OCI-LY7 (cell line): Measurements from ENCODE around the gene NRG2. TPM values are rescaled to one million over a fixed set of nuclear protein-coding genes. Genes with fewer than 3 reads are reported as not detected.

Source experiments
- BruUV-seq: library from RNA; stranded (reverse); fragments of 400-500 nt; replicated peaks from 2 replicates; lab custom pipeline; 2021; lab: Mats Ljungman, UMichigan
- CTCF ChIA-PET: fragments of 300-600 bp; sonication (Branson Sonifier 250); formaldehyde crosslinking; loops from one replicate; lab custom pipeline; 2022; ENCODE audit warnings: antibody characterized with exemption; ENCODE audit not compliant: unreplicated experiment; lab: Charles Lee
- POLR2A ChIA-PET: fragments of 300-600 bp; sonication (Branson Sonifier 250); formaldehyde crosslinking; loops from one replicate; lab custom pipeline; 2022; ENCODE audit warnings: antibody characterized with exemption; lab: Charles Lee
- DNase-seq: peaks from one replicate; pipeline ENCODE4 v3.0.0-alpha.2; 2015; ENCODE audit warnings: low spot score
- H2AFZ ChIP-seq: fragments of 200-600 bp; sonication (generic), shearing (Covaris generic); 2 replicates; pipeline ENCODE4 v1.6.1; 2014; ENCODE audit warnings: mild to moderate bottlenecking, antibody characterized with exemption, low read length, moderate library complexity
- H3K27ac ChIP-seq: fragments of 200-600 bp; sonication (generic); 2 replicates; pipeline ENCODE4 v1.5.1; 2014; ENCODE audit warnings: mixed run types, low read depth, mild to moderate bottlenecking, moderate library complexity, low read length, inconsistent platforms; ENCODE audit not compliant: poor library complexity, severe bottlenecking
- H3K36me3 ChIP-seq: fragments of 200-600 bp; sonication (generic); 2 replicates; pipeline ENCODE4 v1.6.1; 2014; ENCODE audit warnings: mild to moderate bottlenecking, antibody characterized with exemption, low read length, moderate library complexity, mixed read lengths; ENCODE audit not compliant: insufficient read depth
- H3K4me1 ChIP-seq: fragments of 200-600 bp; sonication (generic); 2 replicates; pipeline ENCODE4 v1.5.1; 2014; ENCODE audit warnings: mild to moderate bottlenecking, low read length; ENCODE audit not compliant: insufficient read depth, poor library complexity, severe bottlenecking
- H3K4me2 ChIP-seq: fragments of 200-600 bp; sonication (generic); 2 replicates; pipeline ENCODE4 v1.6.1; 2014; ENCODE audit warnings: mild to moderate bottlenecking, low read length
- H3K4me3 ChIP-seq: fragments of 200-600 bp; sonication (generic); 2 replicates; pipeline ENCODE4 v1.5.1; 2014; ENCODE audit warnings: mild to moderate bottlenecking, low read depth, low read length; ENCODE audit not compliant: poor library complexity, severe bottlenecking
- H3K79me2 ChIP-seq: fragments of 200-600 bp; sonication (generic); 2 replicates; pipeline ENCODE4 v1.6.1; 2016; ENCODE audit warnings: low read depth, mild to moderate bottlenecking, low read length, moderate library complexity, mixed read lengths; ENCODE audit not compliant: insufficient read depth
- H3K9me2 ChIP-seq: fragments of 200-600 bp; sonication (generic); 2 replicates; pipeline ENCODE4 v1.6.1; 2016; ENCODE audit warnings: mild to moderate bottlenecking, low read length, mixed read lengths; ENCODE audit not compliant: insufficient read depth
- H3K9me3 ChIP-seq: fragments of 200-600 bp; sonication (generic); 2 replicates; pipeline ENCODE4 v1.6.1; 2014; ENCODE audit warnings: mild to moderate bottlenecking, mixed run types, low read length, mixed read lengths
- H4K20me1 ChIP-seq: fragments of 200-600 bp; sonication (generic); 2 replicates; pipeline ENCODE4 v1.6.1; 2014; ENCODE audit warnings: mild to moderate bottlenecking, antibody characterized with exemption, low read length, moderate library complexity, mixed read lengths; ENCODE audit not compliant: insufficient read depth
- EZH2phosphoT487 ChIP-seq: fragments of 200-600 bp; sonication (generic); IDR thresholded peaks from 2 replicates; pipeline ENCODE4 v1.6.1; 2018; ENCODE audit warnings: low read depth, borderline replicate concordance, mild to moderate bottlenecking, mixed run types, antibody characterized with exemption, low read length, moderate library complexity, mixed read lengths
- intact Hi-C: fragments of 100-400 bp; cut with micrococcal nuclease; formaldehyde crosslinking; loops from one replicate; pipeline ENCODE4 v1.10.0; 2022; ENCODE audit not compliant: unreplicated experiment
- total RNA-seq, 2 experiments: library from RNA; depleted of rRNA in 1 of 2; stranded (reverse); fragments of >200 nt in 1 of 2; shearing (Covaris generic) in 1 of 2; gene quantifications; 2 replicates each; pipeline ENCODE4 v1.2.3, GENCODE V29; 2014 to 2022
- TF ChIP-seq, protein P1 (sequence below): fragments of 200-600 bp; sonication (generic); conservative IDR thresholded peaks from 2 replicates; pipeline ENCODE4 v1.5.1; 2014; ENCODE audit warnings: mild to moderate bottlenecking, antibody characterized with exemption, low read length, moderate library complexity, mixed read lengths

NRG2 gene
- total RNA-seq, 2 experiments from 2014 or later: 1.7 TPM; not detected in 1

DNA sequence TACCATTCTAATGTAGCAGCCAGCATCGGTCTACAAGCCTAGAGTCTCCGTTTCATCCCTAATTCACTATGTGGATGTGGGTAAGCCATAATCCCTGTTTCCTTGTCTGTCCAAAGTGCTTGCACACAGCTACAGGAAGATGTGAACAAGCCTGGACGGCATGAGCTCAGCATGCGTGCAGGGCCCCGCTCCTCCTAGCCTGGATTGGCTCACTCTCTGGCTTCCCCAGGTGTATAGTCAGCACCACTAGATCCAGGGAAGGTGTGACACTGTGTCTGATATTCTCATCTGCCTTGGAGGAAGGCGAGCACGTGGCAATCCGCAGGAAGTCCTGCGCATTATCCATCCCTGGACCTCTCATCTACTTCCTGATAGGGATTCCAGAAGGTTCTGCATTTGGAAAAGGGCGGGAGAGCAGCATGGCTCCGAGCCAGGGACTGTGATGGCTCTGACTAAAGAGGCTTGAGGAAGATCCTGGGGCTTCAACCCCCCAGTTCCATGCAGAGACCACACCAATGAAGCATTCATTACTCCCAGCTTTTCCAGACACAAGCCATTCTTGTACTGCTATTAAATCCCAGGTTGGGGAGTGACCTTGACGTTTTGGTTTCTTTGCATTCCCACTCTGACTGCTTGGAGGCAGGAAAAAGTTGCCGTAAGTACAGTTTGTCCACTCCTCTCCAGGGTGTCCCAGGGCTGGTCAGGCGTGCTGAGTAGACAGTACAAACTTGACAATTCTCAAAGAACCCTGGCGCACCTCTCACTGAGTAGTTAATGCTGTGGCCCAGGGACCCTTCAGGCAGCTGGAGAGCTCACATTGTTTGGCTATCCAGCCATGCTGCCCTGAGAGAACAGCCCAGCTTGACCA is 181.8 kb downstream of the NRG2 start:
- no peak for DNase-seq
- Histone ChIP-seq H4K20me1 (no peaks in the 10 kb centered on the region), H3K9me2 (no peaks in the 10 kb centered on the region), H2AFZ (no peak overlapping the region), H3K79me2 (no peaks in the 10 kb centered on the region), H3K36me3 (no peaks in the 10 kb centered on the region), H3K4me1 (no peaks in the 10 kb centered on the region), H3K9me3 (no peaks in the 10 kb centered on the region), H3K4me2 (no peak overlapping the region), H3K4me3 (no peak overlapping the region), H3K27ac (no peak overlapping the region)
- no TSS peak for BruUV-seq
- no peak for TF ChIP-seq EZH2phosphoT487
- POLR2A ChIA-PET: interaction anchor here (0.5 kb wide), 2 partner anchors 368 to 1754 kb away, joined by 3 to 4 read pairs; no protein-coding TSS in a partner anchor
- CTCF ChIA-PET: interaction anchor here (1.3 kb wide), 1 partner anchor 74 kb away, joined by 3 read pairs; no protein-coding TSS in a partner anchor
- intact Hi-C loops: no loop called here

DNA sequence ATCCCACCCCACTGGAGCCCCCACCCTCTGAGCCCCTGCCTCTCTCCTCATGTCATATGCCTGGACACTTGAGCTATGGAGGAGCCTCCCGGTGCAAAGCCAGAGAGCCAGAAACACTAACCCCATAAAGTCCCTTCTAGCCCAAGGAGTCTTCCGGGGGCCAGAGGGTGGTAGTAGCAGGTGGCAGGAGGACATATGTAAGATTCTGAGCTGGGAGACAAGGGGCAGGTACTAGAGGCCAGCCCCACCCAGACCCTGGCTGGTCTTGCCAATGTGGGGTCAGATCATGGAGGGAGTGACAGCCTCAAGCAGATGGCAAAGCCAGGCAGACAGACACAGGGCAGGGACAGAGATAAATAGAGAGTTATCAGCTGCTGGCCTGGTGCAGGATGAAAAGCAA is 184.1 kb downstream of the NRG2 start:
- no peak overlapping the region for H3K27ac ChIP-seq
- TF ChIP-seq, protein P1, sequence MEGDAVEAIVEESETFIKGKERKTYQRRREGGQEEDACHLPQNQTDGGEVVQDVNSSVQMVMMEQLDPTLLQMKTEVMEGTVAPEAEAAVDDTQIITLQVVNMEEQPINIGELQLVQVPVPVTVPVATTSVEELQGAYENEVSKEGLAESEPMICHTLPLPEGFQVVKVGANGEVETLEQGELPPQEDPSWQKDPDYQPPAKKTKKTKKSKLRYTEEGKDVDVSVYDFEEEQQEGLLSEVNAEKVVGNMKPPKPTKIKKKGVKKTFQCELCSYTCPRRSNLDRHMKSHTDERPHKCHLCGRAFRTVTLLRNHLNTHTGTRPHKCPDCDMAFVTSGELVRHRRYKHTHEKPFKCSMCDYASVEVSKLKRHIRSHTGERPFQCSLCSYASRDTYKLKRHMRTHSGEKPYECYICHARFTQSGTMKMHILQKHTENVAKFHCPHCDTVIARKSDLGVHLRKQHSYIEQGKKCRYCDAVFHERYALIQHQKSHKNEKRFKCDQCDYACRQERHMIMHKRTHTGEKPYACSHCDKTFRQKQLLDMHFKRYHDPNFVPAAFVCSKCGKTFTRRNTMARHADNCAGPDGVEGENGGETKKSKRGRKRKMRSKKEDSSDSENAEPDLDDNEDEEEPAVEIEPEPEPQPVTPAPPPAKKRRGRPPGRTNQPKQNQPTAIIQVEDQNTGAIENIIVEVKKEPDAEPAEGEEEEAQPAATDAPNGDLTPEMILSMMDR: no peak
- TF ChIP-seq EZH2phosphoT487: no peak
- DNase-seq: no peak
- H4K20me1 ChIP-seq: no peaks in the 10 kb centered on the region
- no peak overlapping the region for H3K4me3 ChIP-seq
- H3K36me3 ChIP-seq: no peaks in the 10 kb centered on the region
- CTCF ChIA-PET: no interaction called here
- intact Hi-C loops: no loop called here
- H2AFZ ChIP-seq: no peak overlapping the region
- POLR2A ChIA-PET: interaction anchor here (0.8 kb wide), 1 partner anchor 9 kb away, joined by 3 read pairs; no protein-coding TSS in a partner anchor
- H3K4me1 ChIP-seq: no peaks in the 10 kb centered on the region
- H3K9me2 ChIP-seq: no peaks in the 10 kb centered on the region
- H3K4me2 ChIP-seq: no peak overlapping the region
- H3K79me2 ChIP-seq: no peaks in the 10 kb centered on the region
- no peaks in the 10 kb centered on the region for H3K9me3 ChIP-seq
- BruUV-seq: no TSS peak

DNA sequence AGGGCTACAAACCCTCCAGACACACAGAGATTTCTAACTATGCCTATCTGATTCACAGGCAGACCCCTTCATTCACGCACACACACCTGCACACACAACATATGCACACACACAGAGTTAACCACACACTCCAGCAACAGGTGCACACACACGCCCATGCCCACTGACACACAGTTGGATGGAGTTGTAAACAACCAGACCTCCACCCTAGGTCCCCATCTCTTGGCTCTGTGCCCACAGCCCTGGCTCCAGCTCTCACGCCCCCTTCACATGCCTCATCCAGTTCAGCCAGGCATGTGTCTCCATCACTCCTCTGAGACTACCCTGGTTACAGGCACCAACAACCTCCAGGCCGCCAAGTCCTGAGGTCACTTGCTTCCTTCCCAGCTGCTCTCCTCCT is 186.4 kb downstream of the NRG2 start:
- no peak overlapping the region for H3K4me3 ChIP-seq
- TF ChIP-seq EZH2phosphoT487: no peak
- TF ChIP-seq, protein P1: no peak
- CTCF ChIA-PET: no interaction called here
- H3K79me2 ChIP-seq: no peaks in the 10 kb centered on the region
- no peaks in the 10 kb centered on the region for H3K36me3 ChIP-seq
- no peak overlapping the region for H2AFZ ChIP-seq
- DNase-seq: no peak
- H3K4me1 ChIP-seq: no peaks in the 10 kb centered on the region
- intact Hi-C loops: no loop called here
- BruUV-seq: no TSS peak
- H4K20me1 ChIP-seq: no peaks in the 10 kb centered on the region
- H3K4me2 ChIP-seq: no peak overlapping the region
- no peaks in the 10 kb centered on the region for H3K9me2 ChIP-seq
- no peaks in the 10 kb centered on the region for H3K9me3 ChIP-seq
- POLR2A ChIA-PET: no interaction called here
- H3K27ac ChIP-seq: no peak overlapping the region
